IMR-90 (cell line): Measurements from ENCODE around the gene NOD2. TPM values are rescaled to one million over a fixed set of nuclear protein-coding genes. Genes with fewer than 3 reads are reported as not detected.

ENCODE experiments used
- ATAC-seq: fragments of 200-7000 bp; cut with Tn5 transposase; 2 replicates; pipeline ENCODE4 v1.9.1; 2020; ENCODE audit warnings: low read depth, mild to moderate bottlenecking, moderate library complexity
- BruUV-seq: library from RNA; stranded (reverse); fragments of 400-500 nt; replicated peaks from 2 replicates; lab custom pipeline; 2021; lab: Mats Ljungman, UMichigan
- CTCF ChIA-PET: fragments of 300-600 bp; formaldehyde crosslinking; extraction: SDS; loops from one replicate; lab custom pipeline; 2021; ENCODE audit warnings: antibody characterized with exemption; lab: Yijun Ruan, JAX
- POLR2A ChIA-PET: fragments of 300-600 bp; sonication (Branson Sonifier 250); formaldehyde crosslinking; loops from one replicate; lab custom pipeline; 2022; ENCODE audit warnings: antibody characterized with exemption; ENCODE audit not compliant: unreplicated experiment; lab: Charles Lee
- DNase-seq: peaks from one replicate; pipeline ENCODE4 v3.0.0; 2013
- H2AFZ ChIP-seq: replicated peaks from 2 replicates; pipeline ENCODE3; 2013; ENCODE audit warnings: low read length, mild to moderate bottlenecking; ENCODE audit not compliant: poor library complexity
- H2AK5ac ChIP-seq: 2 replicates; pipeline ENCODE4 v1.6.1; 2013; ENCODE audit warnings: low read depth, low read length, inconsistent platforms
- H2AK9ac ChIP-seq: replicated peaks from 2 replicates; pipeline ENCODE3; 2013; ENCODE audit warnings: mild to moderate bottlenecking, low read depth, low read length, moderate library complexity; ENCODE audit not compliant: poor library complexity
- H2BK120ac ChIP-seq: 2 replicates; pipeline ENCODE4 v1.6.1; 2013; ENCODE audit warnings: low read depth, low read length, inconsistent platforms
- H2BK15ac ChIP-seq: 3 replicates; pipeline ENCODE4 v1.6.1; 2013; ENCODE audit warnings: low read depth, low read length, inconsistent platforms
- H2BK20ac ChIP-seq: 2 replicates; pipeline ENCODE4 v1.6.1; 2013; ENCODE audit warnings: low read depth, mild to moderate bottlenecking, inconsistent platforms, low read length, moderate library complexity
- H2BK5ac ChIP-seq: 2 replicates; pipeline ENCODE4 v1.6.1; 2013; ENCODE audit warnings: mild to moderate bottlenecking, low read depth, low read length, inconsistent platforms; ENCODE audit not compliant: poor library complexity, severe bottlenecking
- H3K14ac ChIP-seq: replicated peaks from 2 replicates; pipeline ENCODE4 v1.6.1; 2013; ENCODE audit warnings: low read depth, low read length, inconsistent platforms
- H3K18ac ChIP-seq: 2 replicates; pipeline ENCODE4 v1.6.1; 2013; ENCODE audit warnings: low read depth, low read length, control low read depth
- H3K23ac ChIP-seq: 2 replicates; pipeline ENCODE4 v1.6.1; 2013; ENCODE audit warnings: low read depth, low read length, inconsistent platforms
- H3K27ac ChIP-seq: 2 replicates; pipeline ENCODE4 v1.5.1; 2013; ENCODE audit warnings: mild to moderate bottlenecking, control low read depth, low read length; ENCODE audit not compliant: insufficient read depth
- H3K27me3 ChIP-seq: 2 replicates; pipeline ENCODE4 v1.6.1; 2013; ENCODE audit warnings: low read length; ENCODE audit not compliant: control insufficient read depth, insufficient read depth
- H3K36me3 ChIP-seq: 2 replicates; pipeline ENCODE4 v1.6.1; 2013; ENCODE audit warnings: low read length, mixed read lengths; ENCODE audit not compliant: control insufficient read depth, insufficient read depth
- H3K4ac ChIP-seq: 2 replicates; pipeline ENCODE4 v1.6.1; 2013; ENCODE audit warnings: low read depth, low read length, inconsistent platforms
- H3K4me1 ChIP-seq: 2 replicates; pipeline ENCODE4 v1.6.1; 2013; ENCODE audit warnings: low read length, mixed read lengths; ENCODE audit not compliant: control insufficient read depth, insufficient read depth
- H3K4me2 ChIP-seq: 2 replicates; pipeline ENCODE4 v1.6.1; 2013; ENCODE audit warnings: low read depth, mild to moderate bottlenecking, control low read depth, low read length, moderate library complexity
- H3K4me3 ChIP-seq: 2 replicates; pipeline ENCODE4 v1.5.1; 2013; ENCODE audit warnings: low read depth, mild to moderate bottlenecking, control low read depth, low read length, moderate library complexity; ENCODE audit not compliant: insufficient read depth
- H3K56ac ChIP-seq: 2 replicates; pipeline ENCODE4 v1.6.1; 2013; ENCODE audit warnings: low read length, inconsistent platforms; ENCODE audit not compliant: insufficient read depth; ENCODE audit errors: extremely low read depth
- H3K79me1 ChIP-seq, 2 experiments: 2 replicates each; pipeline ENCODE4 v1.6.1; 2013; ENCODE audit warnings: low read length in 2 of 2, inconsistent platforms in 1 of 2, low read depth in 1 of 2
- H3K9ac ChIP-seq: 2 replicates; pipeline ENCODE4 v1.6.1; 2013; ENCODE audit warnings: low read depth, low read length, control low read depth
- H3K9me1 ChIP-seq: 2 replicates; pipeline ENCODE4 v1.6.1; 2013; ENCODE audit warnings: low read length, inconsistent platforms; ENCODE audit not compliant: insufficient read depth
- H3K9me3 ChIP-seq: 2 replicates; pipeline ENCODE4 v1.6.1; 2013; ENCODE audit warnings: low read length; ENCODE audit not compliant: control insufficient read depth, insufficient read depth
- H4K20me1 ChIP-seq: 2 replicates; pipeline ENCODE4 v1.6.1; 2013; ENCODE audit warnings: low read length, inconsistent platforms; ENCODE audit not compliant: insufficient read depth
- H4K5ac ChIP-seq: 2 replicates; pipeline ENCODE4 v1.6.1; 2013; ENCODE audit warnings: mild to moderate bottlenecking, low read depth, low read length, control low read depth
- H4K8ac ChIP-seq, 2 experiments: 2 replicates each; pipeline ENCODE4 v1.6.1; 2013; ENCODE audit warnings: low read depth in 2 of 2, low read length in 2 of 2, control low read depth in 1 of 2, inconsistent platforms in 1 of 2
- H4K91ac ChIP-seq: 2 replicates; pipeline ENCODE4 v1.6.1; 2013; ENCODE audit warnings: low read depth, low read length, inconsistent platforms; ENCODE audit not compliant: insufficient read depth
- CTCF ChIP-seq: conservative IDR thresholded peaks from 2 replicates; pipeline ENCODE4 v1.5.1; 2012; ENCODE audit warnings: mild to moderate bottlenecking, low read depth, low read length, improper control_type of control experiment
- MAZ ChIP-seq: IDR thresholded peaks from 2 replicates; pipeline ENCODE4 v1.6.1; 2012; ENCODE audit warnings: low read depth, mild to moderate bottlenecking, low read length, improper control_type of control experiment, moderate library complexity, borderline replicate concordance
- MXI1 ChIP-seq: IDR thresholded peaks from 2 replicates; pipeline ENCODE4 v1.6.1; 2012; ENCODE audit warnings: low read depth, mild to moderate bottlenecking, low read length, moderate library complexity, borderline replicate concordance
- RCOR1 ChIP-seq: IDR thresholded peaks from 2 replicates; pipeline ENCODE4 v1.6.1; 2012; ENCODE audit warnings: mild to moderate bottlenecking, low read length, improper control_type of control experiment; ENCODE audit not compliant: insufficient replicate concordance
- USF2 ChIP-seq: fragments of 150-350 bp; IDR thresholded peaks from 2 replicates; pipeline ENCODE4 v1.6.1; 2017; ENCODE audit warnings: mild to moderate bottlenecking, antibody characterized with exemption, low read length, low read depth
- WGBS, 2 experiments: methylation state at CpG; one replicate each; pipeline versions ENCODE4 v1.1.5 to v1.1.7; 2013; ENCODE audit warnings: missing lambda C conversion rate in 2 of 2; ENCODE audit not compliant: insufficient read length in 1 of 2; ENCODE audit errors: extremely low coverage in 2 of 2; 5-methylcytosine and 5-hydroxymethylcytosine counted together
- dilution Hi-C: fragments of 300-500 bp; cut with HindIII; formaldehyde crosslinking; loops from one replicate; pipeline ENCODE4 v1.14.3; 2018; ENCODE audit warnings: low sequenced_read_pairs; ENCODE audit not compliant: unreplicated experiment
- in situ Hi-C: fragments of 300-500 bp; cut with MboI; formaldehyde crosslinking; loops from 3 replicates; pipeline ENCODE4 v1.14.3; 2019; ENCODE audit warnings: low sequenced_read_pairs, inconsistent platforms, mixed read lengths
- intact Hi-C: fragments of 100-400 bp; cut with micrococcal nuclease; formaldehyde crosslinking; loops from 2 replicates; pipeline ENCODE4 v1.10.0; 2022
- polyA plus RNA-seq, 3 experiments: library from polyadenylated mRNA; depleted of rRNA; stranded (reverse); fragments of >200 nt; gene quantifications; 2 replicates each; pipeline ENCODE4 v1.2.3, GENCODE V29; 2012; ENCODE audit warnings: low replicate concordance in 1 of 3
- total RNA-seq: library from RNA; depleted of rRNA; stranded (reverse); fragments of >200 nt; gene quantifications from 2 replicates; pipeline ENCODE4 v1.2.3, GENCODE V29; 2012

The NOD2 gene
- total and polyA plus RNA-seq, 2 of the 4 experiments (the other 2 are of a cell fraction), result not detected

GRCh38 chr16:50678531-50678930 is 14.9 kb upstream of the NOD2 start:
- peaks cover 4% of the 10 kb centered on the region for H3K9me3 ChIP-seq
- intact Hi-C loops, result no loop called here
- H3K4me1 ChIP-seq, result no peaks in the 10 kb centered on the region
- no peak overlapping the region for H3K23ac ChIP-seq
- no peaks in the 10 kb centered on the region for H3K36me3 ChIP-seq
- H2AK5ac ChIP-seq, result no peak overlapping the region
- H3K4me2 ChIP-seq, result no peak overlapping the region
- no peak overlapping the region for H3K9ac ChIP-seq
- no peak overlapping the region for H2AFZ ChIP-seq
- H2AK9ac ChIP-seq, result no peak overlapping the region
- H3K56ac ChIP-seq, result no peak overlapping the region
- H4K8ac ChIP-seq, result no peak overlapping the region
- peaks cover 7% of the 10 kb centered on the region for H3K27me3 ChIP-seq
- WGBS, 2 experiments, result 33% methylated on average over 1 of the region's 3 CpGs; no CpG with 5 or more reads in 1 of the 2 experiments
- no peak for TF ChIP-seq MXI1
- TF ChIP-seq RCOR1, result no peak
- no peak for TF ChIP-seq MAZ
- no peak for TF ChIP-seq USF2
- TF ChIP-seq CTCF, result no peak
- BruUV-seq, result no TSS peak
- no peak overlapping the region for H2BK20ac ChIP-seq
- H3K4me3 ChIP-seq, result no peak overlapping the region
- ATAC-seq, result no peak
- no peak overlapping the region for H3K4ac ChIP-seq
- POLR2A ChIA-PET, result no interaction called here
- no peak overlapping the region for H2BK15ac ChIP-seq
- no peaks in the 10 kb centered on the region for H3K9me1 ChIP-seq
- no peaks in the 10 kb centered on the region for H4K20me1 ChIP-seq
- no peak overlapping the region for H3K18ac ChIP-seq
- dilution Hi-C loops, result no loop called here
- H3K79me1 ChIP-seq, result no peaks in the 10 kb centered on the region
- H4K5ac ChIP-seq, result no peak overlapping the region
- CTCF ChIA-PET, result no interaction called here
- no peak for DNase-seq
- no peak overlapping the region for H4K91ac ChIP-seq
- no peak overlapping the region for H3K27ac ChIP-seq
- no peak overlapping the region for H2BK5ac ChIP-seq
- H2BK120ac ChIP-seq, result no peak overlapping the region
- H3K14ac ChIP-seq, result no peak overlapping the region
- in situ Hi-C loops, result no loop called here
